Raji (cell line): ENCODE results near the gene AUH.

ENCODE experiments used
- POLR2A ChIP-seq: IDR thresholded peaks from 2 replicates; pipeline ENCODE4 v1.6.1; 2011; ENCODE audit warnings: low read depth, low read length, control low read depth; ENCODE audit not compliant: insufficient read depth

AUH gene

DNA sequence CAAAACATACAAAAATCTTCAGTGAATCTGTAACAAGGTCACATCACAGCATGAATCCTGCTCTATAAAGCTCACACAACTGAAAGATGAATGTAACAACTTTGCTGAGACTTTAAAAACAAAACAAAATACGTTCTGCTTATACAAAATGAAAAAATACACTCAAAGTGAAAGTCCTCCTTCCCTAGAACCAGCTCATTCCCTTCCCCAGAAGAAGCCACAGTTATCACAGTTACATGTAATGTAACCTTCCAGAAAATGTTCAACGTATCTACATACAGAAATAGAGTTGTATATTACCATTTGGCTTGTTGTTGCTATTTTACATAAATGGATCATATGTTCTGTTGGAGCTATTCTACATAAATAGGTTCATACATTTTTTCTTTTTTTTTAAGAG lies 2.6 kb downstream of the AUH start:
- TF ChIP-seq POLR2A, result no peak

DNA sequence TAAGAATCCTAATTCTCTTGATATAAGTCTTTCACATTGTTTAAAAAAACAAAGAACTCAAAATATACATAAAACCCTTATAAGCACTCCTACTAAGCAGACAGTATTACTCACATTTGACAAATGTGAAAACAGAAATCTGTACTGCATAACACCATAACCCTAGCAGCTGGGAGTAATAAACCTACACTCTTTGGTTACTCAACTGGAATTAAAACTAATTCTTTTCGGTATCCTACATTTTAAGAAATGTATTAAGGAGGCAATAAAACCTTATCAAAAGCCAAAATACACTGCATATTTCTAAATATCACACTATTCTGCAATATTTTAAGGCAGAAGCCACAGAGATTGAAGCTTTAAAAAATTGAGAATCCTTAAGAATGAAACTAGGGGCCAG lies 6.8 kb downstream of the AUH start:
- TF ChIP-seq POLR2A, result no peak

DNA sequence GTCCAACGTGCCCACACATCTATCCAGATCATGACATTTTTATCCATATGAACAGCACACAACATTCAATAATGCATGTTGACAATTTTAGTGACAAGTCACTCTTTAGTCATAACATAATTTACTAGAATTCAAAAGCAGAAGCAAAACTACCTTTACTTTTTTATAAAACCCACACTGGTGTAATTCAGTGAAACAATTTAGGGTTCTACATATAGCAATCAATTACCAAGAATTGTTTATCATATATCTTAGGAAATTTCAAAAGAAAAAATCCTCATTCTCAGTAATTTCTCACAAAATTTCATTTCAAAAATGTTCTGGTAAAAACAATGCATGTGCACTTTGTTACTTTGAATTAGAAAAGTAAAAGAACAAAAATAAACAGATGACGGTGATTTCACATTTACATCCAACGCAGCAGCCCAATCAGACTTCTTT lies 12.6 kb downstream of the AUH start:
- no peak for TF ChIP-seq POLR2A

DNA sequence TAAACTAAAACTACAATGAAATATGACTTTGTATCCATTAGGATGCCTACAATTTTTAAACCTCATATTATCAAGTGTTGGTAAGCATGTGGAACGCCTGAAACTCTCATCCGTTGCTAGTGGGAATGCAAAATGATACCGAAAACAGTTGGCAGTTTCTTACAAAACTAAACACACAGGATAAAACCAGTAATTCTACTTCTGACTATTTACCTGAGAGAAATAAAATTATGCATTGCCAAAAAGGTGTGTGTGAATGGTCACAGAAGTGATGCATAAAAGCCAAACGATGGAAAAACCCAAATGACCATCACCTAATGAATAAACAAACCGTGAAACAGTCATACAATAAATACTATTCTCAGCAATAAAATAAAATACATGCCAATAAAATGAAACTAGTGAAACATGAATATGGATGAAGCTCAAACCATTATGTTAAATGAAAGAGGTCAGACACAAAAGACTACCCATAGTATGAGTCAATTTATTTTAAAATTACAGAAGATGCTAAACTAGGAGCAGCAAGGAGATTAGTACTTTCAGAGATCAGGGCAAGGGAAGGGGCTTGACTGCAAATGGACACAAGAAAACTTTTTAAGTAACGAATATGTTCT lies 13.4 kb downstream of the AUH start:
- TF ChIP-seq POLR2A, result no peak

DNA sequence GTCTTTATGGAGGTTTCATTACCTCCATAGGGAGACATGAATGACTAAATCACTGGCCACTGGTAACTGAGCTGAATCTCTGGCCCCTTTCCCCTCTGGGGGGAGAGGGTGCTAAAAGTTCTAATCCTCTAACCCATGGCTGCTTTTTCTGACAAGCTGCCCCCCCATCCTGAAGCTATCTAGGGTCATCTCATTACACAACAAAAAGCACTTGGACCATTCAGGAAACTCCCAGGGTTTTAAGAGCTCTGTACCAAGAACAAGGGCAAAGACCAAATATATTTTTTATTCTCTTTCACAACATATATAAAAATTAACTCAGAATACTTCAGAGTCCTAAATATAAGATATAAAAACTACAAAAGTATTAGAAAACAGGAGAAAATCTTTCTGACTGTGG lies 14.3 kb downstream of the AUH start:
- no peak for TF ChIP-seq POLR2A

DNA sequence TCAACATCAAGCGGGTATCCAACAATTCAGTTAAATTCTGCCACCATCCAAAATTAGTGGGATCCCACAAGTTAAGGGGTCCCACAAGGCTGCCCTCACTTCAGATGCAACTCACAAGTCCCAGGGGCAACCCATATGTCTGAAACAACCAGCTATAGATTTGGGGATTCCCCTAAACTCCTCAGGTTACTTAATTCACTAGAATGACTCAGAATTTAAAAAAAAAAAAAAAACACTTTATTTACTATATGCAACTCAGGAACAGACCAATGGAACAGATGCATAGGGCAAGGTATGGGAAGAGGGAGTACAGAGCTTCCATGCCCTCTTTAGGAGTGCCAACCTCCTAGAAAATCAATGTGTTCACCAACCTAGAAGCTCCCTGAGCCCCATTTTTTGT lies 15.1 kb downstream of the AUH start:
- TF ChIP-seq POLR2A, result no peak

DNA sequence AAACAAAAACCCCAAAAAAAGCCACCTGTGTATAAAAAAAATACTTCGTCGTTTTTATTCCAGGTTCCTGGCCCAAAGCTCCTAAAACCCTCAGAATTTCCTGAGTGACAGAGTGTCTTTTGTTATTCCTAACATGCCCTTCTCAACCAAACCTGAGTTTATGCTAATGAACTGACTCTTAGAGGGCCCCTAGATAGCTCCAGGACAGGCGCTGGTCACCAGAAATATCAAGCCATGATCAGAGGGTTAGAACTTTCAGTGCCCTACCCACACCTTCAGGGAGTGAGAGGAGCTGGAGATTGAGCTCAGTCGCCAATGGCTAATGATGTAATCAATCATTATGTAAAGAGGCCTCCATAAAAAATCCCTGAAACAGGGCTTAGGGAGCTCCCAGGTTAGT lies 15.7 kb downstream of the AUH start:
- no peak for TF ChIP-seq POLR2A

DNA sequence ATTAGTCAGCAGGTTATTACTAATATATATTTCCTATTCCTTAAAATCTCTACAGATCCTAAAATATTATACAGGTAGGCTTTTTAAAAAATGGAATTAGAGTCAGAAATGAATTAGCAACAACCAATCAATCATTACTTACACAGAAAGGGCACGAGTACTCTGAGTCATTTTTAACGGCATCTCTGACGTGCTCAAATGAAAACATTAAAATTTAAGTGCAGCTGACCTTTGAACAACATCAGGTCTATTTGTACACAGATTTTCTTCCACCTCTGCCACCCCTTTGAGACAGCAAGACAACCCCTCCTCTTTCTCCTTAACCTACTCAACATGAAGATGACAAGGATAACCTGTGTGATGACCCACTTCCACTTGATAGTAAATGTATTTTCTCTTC lies 19.1 kb downstream of the AUH start:
- TF ChIP-seq POLR2A, result no peak

DNA sequence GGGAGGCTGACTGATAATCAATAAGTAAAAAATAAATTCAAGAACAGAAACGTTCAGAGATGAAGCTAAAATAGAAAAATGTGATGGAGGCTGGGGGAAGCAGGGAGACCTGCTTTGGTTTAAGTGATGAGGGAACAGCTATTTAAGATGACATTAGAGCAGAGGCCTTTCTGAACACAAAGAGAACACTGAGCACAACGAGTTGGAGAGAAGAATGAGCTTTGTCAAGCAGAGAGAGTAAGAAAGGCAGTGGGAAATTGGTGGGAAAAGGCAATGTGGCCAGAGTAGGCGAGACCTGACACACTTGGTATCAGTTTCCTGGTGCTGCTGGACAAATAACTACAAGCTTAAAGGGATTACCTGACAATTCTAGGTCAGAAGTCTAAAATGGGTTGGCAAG lies 20.0 kb downstream of the AUH start:
- TF ChIP-seq POLR2A, result no peak

DNA sequence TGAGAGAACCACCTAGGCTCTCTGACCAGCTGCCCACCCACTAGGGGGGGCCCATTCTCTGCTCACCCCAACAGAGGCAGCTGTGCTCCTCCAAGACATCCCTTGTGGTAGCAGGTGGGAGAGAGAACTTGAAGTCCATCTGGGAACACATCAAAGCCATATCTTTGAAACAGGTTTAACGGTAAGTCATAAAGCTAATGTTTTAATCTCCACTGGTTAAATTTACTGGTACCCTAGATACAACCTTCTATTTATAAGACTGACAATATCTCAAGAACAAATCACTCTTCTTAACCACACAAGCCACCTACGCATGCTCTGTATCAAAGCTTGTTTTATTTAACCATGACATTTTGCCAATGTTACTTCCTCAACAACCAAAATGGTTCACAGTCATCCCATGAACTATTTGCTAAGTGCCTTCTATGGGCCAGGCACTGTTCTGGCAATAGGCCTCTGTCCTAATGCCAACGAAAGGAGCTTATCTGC lies 20.4 kb downstream of the AUH start:
- TF ChIP-seq POLR2A, result no peak

DNA sequence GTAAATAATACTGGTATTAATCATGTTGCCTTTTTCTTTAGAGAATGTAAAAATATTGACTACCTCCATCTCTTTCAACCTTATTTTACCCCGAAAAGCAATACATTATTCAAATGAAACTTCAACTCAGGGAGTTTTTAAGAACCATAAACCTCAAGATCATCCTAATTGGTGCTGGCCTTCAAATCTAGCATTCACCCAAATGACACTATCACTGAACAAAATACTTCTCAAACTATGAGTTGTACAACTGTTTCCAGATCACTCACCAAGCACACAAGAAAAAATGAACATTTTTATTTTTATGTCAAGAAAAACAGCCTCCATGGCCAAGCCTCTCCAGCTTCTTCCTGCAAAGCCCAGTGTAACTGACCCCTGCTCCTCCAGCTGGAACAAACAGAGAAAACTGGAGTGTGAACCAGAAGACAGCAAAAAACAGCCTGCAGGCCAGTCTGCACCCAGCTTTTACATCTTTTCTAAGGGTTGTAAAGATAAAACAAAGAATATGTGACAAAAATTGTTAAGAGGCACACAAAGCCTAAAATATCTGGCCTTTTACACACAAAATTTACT lies 21.2 kb downstream of the AUH start:
- no peak for TF ChIP-seq POLR2A

DNA sequence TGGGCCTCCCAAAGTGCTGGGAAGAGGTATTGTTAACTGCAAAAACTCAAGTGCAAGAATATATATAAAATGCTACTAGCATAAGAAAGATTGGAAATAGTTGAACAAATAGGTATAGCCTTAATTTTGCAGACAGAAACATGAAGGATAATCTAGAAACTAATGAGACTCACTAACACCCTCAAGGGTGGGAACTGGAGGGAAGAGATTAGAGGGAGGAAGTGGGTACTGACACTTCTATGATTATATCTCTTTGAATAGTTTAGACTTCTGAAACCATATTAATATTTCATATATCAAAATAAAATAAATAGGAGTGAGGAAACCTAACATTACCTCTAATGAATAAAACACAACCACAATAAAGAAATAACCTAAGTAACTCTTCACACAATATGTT lies 23.0 kb downstream of the AUH start:
- TF ChIP-seq POLR2A, result no peak

DNA sequence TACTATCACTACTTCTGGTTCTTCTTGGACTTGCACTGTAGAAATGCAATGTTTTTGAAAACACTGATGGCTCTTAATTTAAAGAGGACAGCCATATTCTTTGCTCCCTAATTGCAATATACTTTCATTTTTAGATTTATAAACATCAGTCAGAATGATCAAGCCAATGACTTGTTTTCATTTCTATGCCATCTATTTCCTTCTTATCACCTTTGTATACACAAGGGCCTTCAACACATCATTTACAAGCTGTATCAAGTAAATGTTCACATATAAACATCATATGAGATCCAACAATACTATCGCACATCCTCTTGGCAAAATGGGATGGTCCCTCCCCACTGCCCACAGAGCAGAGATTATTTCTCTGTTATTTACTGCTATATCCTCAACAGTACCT lies 24.9 kb downstream of the AUH start:
- no peak for TF ChIP-seq POLR2A

DNA sequence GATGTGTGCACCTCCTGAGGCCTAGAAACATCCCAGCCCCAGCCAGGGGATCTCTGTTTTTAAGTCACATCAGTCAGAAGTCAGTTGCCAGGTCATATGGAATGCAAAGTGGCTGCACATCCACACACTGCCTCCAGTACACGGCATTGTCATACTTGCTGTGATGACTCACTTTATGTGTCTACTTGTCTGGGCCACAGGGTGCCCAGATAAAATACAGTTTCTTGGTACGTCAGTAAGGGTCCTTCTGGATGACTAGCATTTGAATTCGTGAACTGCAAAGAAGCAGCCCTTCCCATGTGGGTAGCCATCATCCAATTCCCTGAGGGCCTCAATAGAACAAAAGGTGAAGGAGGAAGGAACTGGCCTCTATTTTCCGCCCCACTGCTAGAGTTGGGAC lies 27.7 kb downstream of the AUH start:
- TF ChIP-seq POLR2A, result no peak

DNA sequence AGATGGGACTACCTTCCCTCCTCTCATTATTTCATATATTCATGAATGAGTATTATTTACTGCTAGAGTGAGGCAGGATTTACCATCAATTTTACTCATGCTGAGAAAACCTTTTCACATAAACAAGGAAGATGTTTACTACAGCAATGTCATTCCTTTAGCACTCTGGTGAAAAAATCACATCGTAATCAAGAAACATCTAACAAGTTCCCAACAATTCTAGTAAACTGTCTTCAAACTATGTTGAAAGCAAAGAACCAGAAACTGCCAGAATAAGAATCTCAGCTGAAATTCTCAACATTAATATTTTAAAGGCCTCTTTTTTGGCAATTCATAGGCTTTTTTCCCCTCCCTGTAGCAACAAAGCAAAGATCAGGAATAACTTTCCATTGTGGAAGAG lies 28.2 kb downstream of the AUH start:
- TF ChIP-seq POLR2A, result no peak

DNA sequence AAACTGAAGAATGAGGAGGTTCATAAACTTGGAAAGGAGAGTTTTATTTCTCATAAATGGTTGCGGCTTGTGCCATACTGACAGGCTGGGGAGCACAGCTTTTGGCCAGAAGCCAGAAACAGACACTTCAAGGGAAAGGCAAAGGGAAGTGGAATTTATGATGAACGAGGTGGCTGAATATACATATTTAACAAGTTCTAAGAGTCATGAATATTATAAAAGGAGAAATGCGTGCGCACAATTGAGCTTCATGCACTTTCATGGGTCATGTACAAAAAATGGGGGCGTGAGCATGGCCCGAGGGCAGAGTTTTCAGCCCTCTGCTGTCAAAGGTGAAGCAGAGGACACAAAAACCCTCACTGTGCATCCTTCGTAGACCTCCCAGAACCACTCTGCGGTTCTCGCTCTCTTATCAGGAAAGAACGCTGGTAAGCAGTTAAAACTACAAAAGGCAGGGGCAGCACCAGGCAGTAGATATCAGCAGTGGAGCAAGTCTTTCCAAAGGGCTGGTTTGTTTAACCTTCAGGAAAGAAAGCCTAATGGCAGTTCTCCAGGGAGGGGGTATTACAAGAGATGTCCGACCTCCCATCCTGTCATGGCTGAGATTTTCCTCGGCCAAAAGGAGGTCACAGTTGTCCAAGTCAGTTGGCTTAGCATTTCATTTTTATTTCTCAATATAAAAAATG lies 29.0 kb downstream of the AUH start:
- no peak for TF ChIP-seq POLR2A
